GM18526 (cell line): Measurements from ENCODE around the gene FLCN.

ENCODE experiments used
- POLR2A ChIP-seq: IDR thresholded peaks from 3 replicates; pipeline ENCODE4 v1.6.1; 2011; ENCODE audit not compliant: insufficient read length; ENCODE audit errors: extremely low read depth

Gene FLCN

DNA sequence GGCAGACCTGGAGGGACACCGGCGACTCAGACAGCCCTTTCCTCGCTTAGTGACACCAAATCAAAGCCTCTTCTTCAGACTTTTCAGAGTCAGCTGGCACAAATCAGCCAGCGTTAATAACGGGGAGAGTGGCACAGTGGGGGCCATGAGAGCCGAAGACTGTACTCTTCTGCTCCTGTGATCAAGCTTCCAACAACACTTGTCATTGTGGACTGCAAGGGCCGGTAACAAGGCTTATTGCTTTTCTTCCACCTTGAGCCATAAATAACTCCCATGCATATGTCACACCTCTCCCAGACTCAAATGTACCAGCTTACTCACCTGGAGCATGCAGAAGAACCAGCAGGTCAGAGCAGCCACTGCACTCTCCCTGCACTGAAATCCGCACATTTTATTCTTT lies 12.8 kb downstream of the FLCN start:
- TF ChIP-seq POLR2A, result no peak

GRCh38 chr17:17223736-17224135 lies 13.2 kb downstream of the FLCN start:
- no peak for TF ChIP-seq POLR2A

DNA sequence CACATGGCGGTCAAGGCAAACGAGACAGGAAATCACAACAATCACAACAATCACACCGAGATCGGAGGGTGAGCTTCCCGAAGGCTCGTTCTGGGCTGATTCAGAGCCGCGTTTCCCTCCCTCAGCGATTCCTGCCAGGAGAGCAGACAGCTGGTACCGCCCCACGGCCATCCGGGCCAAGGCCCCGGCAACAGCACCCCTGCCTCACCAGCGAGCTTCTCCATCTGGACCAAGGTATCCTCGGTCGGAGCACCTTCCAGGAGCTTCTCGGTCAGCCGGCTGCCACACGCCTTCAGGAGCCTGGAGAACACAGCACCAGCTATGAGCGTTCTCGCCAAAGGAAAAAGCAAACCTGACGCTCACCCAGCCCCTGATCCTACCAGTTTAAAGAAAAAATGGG lies 15.6 kb downstream of the FLCN start:
- no peak for TF ChIP-seq POLR2A

DNA sequence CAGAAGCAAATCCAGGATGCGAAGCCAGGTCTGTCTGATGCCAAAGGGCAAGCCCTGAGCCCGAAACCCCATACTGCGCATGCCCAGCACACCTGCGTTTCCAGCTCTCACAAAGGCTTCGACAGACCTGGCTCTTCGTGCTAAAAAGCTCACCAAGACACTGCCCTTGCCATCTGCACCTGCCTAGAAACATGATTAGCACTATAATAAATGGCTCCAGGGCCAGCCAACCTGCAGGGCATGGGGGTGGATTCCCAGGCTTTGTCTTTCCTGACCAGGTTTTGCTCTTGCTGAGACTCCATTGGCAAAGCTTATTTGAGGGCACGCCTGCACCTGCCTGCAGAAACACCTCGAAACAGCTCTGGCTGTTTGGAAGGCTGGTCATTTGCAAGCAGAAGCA lies 16.4 kb downstream of the FLCN start:
- no peak for TF ChIP-seq POLR2A

DNA sequence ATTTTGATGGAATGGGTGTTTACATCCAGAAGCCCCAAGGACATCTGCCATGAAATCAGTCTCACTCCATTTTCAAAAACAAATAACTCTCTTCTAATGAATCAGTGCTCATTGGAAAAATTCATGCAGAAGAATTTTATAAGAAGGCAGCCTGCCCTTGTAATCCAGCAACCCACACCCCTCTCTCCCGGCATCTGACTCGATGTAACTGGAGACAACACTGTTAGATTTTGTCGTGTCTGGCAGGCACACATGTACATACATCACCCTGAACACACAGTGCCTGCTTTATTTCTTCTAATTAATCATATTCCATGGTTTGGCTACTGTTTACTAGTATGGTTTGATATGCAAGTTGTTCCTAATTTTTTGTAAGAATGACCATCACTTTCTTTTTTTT lies 19.0 kb downstream of the FLCN start:
- no peak for TF ChIP-seq POLR2A

GRCh38 chr17:17216776-17217175 lies 20.2 kb downstream of the FLCN start:
- no peak for TF ChIP-seq POLR2A

GRCh38 chr17:17216236-17216635 lies 20.7 kb downstream of the FLCN start:
- TF ChIP-seq POLR2A, result no peak

- TF ChIP-seq POLR2A, result no peak
These were observed 21.4 kb downstream of the FLCN start for GRCh38 chr17:17215575-17215974.

DNA sequence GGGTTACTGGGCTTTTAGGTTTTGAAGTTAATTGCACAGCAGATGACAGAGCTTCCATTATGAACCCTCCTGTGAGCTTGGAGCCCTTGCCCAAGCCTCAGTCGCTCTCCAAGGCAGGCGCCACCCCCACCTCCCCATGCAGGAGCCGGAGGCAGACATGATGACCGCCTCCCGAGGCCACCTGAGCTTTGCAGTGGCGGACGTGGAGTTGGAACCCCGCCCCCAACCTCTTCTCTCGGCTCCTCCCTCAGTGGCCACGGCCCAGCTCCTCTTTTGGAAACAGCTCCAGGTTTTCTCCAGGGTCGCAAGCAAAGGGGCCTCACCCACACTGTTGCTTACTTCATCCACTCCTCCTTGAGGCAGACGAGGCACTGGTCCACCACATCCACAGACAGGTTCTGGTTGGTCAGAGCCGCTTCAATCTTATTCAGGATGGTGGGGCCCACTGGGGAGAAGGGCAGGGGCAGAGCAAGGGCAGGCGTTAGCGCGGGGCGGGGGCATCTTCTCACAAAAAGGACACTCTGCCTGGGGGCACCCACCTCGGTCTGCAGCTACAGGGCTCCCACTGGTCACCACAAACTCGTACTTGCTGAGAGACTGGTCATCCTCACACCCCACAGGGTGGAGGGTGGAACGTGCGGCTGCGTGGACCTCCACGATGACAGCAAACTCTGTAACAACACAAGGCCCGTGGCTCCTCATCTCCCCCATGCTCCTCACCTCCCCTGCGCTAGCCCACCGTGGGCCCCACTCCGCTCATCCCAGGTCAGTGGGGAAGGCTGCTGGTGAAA lies 22.1 kb downstream of the FLCN start:
- TF ChIP-seq POLR2A, result no peak

- no peak for TF ChIP-seq POLR2A
These were observed 23.2 kb downstream of the FLCN start for GRCh38 chr17:17213775-17214174.

DNA sequence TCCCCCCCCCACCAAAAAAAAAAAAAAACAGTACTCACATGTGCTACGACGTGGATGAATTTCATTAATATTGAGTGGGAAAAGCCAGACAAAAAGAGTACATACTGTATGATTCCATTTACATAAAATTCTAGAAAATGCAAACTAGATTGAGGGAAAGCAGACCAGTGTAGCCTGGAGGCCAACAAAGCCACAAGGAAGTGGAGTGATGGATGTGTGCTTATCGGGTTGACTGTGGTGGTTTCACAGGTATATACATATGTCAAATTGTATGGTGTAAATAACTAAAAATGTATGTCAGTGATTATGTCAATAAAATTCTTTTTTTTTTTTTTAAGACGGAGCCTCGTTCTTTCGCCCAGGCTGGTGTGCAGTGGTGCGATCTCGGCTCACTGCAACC lies 29.0 kb downstream of the FLCN start:
- no peak for TF ChIP-seq POLR2A

- no peak for TF ChIP-seq POLR2A
These were observed 30.0 kb downstream of the FLCN start for GRCh38 chr17:17206913-17207335.

DNA sequence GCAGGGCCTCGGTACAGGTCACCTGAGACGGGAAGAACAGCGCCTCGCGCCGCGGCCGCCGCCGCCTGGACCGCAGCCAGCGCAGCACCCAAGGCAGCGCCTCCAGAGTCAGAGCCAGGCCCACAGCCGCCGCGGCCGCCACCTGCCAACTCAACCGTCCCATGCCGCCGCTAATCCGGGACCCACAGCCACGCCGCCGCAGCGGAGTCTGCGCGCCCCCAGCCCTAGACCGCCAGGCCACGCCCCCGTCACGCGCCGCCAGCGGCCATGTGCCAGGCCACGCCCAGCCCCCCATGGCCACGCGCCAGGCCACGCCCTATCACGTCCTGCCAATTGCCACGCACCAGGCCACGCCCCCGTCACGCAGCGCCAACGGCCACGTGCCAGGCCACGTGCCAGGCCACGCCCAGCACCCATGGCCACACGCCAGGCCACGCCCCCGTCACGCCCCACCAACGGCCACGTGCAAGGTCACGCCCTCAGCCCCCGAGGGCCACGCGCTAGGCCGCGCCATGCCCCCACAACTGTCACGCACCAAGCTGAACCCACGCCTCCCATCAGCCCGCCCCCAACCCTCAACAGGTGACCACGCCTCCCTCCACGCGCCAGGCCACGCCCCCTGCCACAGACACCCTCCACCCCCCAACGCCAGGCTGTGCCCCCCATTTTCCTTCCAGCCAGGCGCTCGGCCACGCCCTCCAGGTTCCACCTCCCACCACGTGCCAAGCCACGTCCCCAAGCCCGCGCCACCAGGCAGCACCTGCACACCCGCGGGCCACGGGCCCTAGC lies 30.6 kb downstream of the FLCN start, which contains the start of gene PLD6:
PLD6 (minus strand) TSS at position 210 of the 789 bp plus-strand sequence; CDS start at position 163, 47 bp downstream.
- TF ChIP-seq POLR2A, result peak; percentile 65

DNA sequence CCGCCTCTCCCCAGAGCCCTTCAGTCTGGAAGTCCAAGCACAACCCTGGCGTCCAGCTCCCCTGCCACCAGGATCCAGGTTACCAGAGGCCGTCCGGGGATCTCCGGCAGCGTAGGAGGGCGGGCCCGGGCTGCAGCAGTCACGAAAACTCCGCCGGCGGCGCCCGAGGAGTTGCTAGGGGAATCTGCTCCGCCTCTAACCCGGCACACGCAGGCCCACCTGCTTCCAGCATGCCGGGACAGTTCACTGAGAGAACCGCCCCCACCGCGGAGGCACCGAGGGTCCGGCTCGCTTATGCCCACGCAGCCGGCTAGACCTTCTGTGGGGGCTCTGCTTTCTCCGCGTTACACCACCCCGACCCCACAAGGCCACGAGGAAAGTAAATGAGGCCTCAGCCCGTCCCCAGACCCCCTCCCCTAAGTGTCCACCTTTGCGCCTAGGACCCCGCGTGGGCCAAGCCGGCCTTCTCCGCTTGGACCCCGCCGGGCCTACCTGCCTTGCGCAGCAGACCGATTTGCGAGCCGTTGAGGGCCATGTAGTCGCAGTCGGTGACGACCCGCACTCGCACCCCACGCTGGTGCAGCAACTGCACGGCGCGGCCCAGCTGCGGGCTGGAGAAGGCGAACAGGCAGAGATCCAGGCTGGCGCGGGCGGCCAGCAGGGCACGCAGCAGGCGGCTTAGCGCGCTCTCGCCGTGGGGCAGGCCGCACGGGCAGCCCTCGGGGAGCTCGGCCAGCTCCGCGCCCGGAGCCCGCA lies 31.4 kb downstream of the FLCN start:
- peak; percentile 34 for TF ChIP-seq POLR2A

DNA sequence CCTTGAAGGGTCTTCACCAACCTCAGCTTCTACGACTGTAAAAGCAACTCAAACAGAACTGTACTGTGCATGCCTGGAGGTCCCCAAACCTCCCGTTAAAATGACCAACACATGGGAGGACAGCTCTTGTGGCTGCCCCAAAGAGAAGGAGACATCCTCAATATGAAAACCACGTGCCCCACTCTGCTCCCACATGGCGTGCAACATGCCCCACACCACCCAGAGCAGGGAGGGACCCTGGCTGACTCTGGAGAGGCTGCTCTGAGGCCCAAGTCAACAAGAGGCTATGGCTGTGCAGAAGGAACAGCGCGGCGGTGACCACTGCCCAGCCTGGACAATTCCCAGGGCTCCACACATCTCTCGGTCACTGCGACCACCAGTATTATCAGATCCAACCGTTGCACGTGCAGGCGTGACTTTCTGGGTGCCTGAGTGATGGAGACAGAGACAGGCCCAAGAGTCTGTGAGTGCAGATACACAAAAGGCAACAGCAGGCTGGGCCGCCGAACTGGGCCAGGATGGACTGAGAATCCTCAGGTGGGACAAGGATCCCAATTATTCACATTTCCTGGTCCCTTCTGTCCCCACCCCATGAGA lies 32.2 kb downstream of the FLCN start:
- TF ChIP-seq POLR2A, result no peak
